ENCODE measurements around the gene GVQW3.

GVQW3 gene

GRCh38 chr11:76380159-76380976 is 755 bp upstream of the GVQW3 start:
- no peak for TF ChIP-seq CTCF (IDR thresholded peaks at IDR 0.05; ENCODE audit: low read length, missing control alignments)
- H3K4me3 ChIP-seq (replicated peaks; ENCODE audit: low read depth, low read length): peak overlapping the region; percentile 74
- DNase-seq (ENCODE audit: low read depth): peak; percentile 12

GRCh38 chr11:76382209-76382608 is 1.1 kb downstream of the GVQW3 start:
- no peak for TF ChIP-seq CTCF (IDR thresholded peaks at IDR 0.05; ENCODE audit: low read length, missing control alignments)
- no peak overlapping the region for H3K4me3 ChIP-seq (replicated peaks; ENCODE audit: low read depth, low read length)
- no peak for DNase-seq (ENCODE audit: low read depth)

GRCh38 chr11:76385903-76386302 is 4.8 kb downstream of the GVQW3 start:
- no peak overlapping the region for H3K4me3 ChIP-seq (replicated peaks; ENCODE audit: low read depth, low read length)
- no peak for DNase-seq (ENCODE audit: low read depth)
- no peak for TF ChIP-seq CTCF (IDR thresholded peaks at IDR 0.05; ENCODE audit: low read length, missing control alignments)

GRCh38 chr11:76388408-76388807 is 7.3 kb downstream of the GVQW3 start:
- no peak for TF ChIP-seq CTCF (IDR thresholded peaks at IDR 0.05; ENCODE audit: low read length, missing control alignments)
- no peak for DNase-seq (ENCODE audit: low read depth)
- H3K4me3 ChIP-seq (replicated peaks; ENCODE audit: low read depth, low read length): no peak overlapping the region

- no peak overlapping the region for H3K4me3 ChIP-seq (replicated peaks; ENCODE audit: low read depth, low read length)
- TF ChIP-seq CTCF (IDR thresholded peaks at IDR 0.05; ENCODE audit: low read length, missing control alignments): no peak
- DNase-seq (ENCODE audit: low read depth): no peak
Observed at GRCh38 chr11:76391021-76391420, 9.9 kb downstream of the GVQW3 start.

- TF ChIP-seq CTCF (IDR thresholded peaks at IDR 0.05; ENCODE audit: low read length, missing control alignments): no peak
- H3K4me3 ChIP-seq (replicated peaks; ENCODE audit: low read depth, low read length): no peak overlapping the region
- DNase-seq (ENCODE audit: low read depth): no peak
Observed at GRCh38 chr11:76391811-76392475, 10.8 kb downstream of the GVQW3 start.

Data from fibroblast of pulmonary artery (primary cell).